NB4 (cell line): ENCODE data around the gene FAM168B.

Experiments used
- DNase-seq: peaks from one replicate; pipeline ENCODE4 v3.0.0; 2010; ENCODE audit warnings: low read depth
- H3K4me3 ChIP-seq: one replicate; pipeline ENCODE4 v1.5.1; 2011; ENCODE audit warnings: mild to moderate bottlenecking, low read depth, low read length, moderate library complexity
- MYC ChIP-seq: IDR thresholded peaks from 2 replicates; pipeline ENCODE4 v1.6.1; 2011; ENCODE audit warnings: low read depth, low read length
- POLR2A ChIP-seq: IDR thresholded peaks from 2 replicates; pipeline ENCODE4 v1.6.1; 2011; ENCODE audit warnings: mild to moderate bottlenecking; ENCODE audit not compliant: insufficient read length; ENCODE audit errors: extremely low read depth
- TF ChIP-seq, protein P1 (sequence below): IDR thresholded peaks from one replicate; pipeline ENCODE4 v1.5.1; 2012; ENCODE audit warnings: low read depth, low read length
- TF ChIP-seq, protein P2 (sequence below): IDR thresholded peaks from 2 replicates; pipeline ENCODE4 v1.6.1; 2011; ENCODE audit warnings: low read depth, low read length

The FAM168B gene

DNA sequence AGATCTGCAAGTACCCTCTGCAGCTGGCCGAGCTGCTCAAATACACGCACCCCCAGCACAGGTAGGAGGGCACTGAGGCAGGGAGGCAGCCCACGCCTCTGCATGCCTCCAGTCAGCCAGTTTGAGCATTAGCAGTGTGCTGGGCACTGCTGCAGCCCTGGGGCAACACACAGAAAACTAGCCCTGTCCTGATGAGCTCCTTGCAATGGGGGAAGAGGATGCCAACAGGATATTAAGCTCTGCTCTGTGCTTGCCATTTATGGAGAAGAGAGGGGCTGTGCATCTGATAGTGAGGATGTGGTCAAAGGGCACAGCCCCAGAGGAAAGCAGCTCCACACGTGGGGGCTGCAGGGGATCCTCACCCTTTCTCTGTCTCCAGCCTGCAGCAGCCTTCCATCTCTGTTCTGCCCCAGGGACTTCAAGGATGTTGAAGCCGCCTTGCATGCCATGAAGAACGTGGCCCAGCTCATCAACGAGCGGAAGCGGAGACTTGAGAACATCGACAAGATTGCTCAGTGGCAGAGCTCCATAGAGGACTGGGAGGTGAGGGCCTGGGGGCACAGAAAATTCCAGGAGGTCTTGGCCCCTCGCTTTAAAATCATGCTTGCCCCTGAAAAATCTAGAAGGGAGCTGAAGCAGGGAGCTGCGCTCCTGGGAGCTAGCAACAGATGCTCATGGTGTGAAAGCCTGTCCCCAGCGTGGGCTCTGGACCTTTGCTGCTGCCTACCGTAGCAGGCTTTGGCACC is 51.7 kb downstream of the FAM168B start:
- DNase-seq: peak; percentile 24
- H3K4me3 ChIP-seq: no peak overlapping the region
- TF ChIP-seq, protein P1, sequence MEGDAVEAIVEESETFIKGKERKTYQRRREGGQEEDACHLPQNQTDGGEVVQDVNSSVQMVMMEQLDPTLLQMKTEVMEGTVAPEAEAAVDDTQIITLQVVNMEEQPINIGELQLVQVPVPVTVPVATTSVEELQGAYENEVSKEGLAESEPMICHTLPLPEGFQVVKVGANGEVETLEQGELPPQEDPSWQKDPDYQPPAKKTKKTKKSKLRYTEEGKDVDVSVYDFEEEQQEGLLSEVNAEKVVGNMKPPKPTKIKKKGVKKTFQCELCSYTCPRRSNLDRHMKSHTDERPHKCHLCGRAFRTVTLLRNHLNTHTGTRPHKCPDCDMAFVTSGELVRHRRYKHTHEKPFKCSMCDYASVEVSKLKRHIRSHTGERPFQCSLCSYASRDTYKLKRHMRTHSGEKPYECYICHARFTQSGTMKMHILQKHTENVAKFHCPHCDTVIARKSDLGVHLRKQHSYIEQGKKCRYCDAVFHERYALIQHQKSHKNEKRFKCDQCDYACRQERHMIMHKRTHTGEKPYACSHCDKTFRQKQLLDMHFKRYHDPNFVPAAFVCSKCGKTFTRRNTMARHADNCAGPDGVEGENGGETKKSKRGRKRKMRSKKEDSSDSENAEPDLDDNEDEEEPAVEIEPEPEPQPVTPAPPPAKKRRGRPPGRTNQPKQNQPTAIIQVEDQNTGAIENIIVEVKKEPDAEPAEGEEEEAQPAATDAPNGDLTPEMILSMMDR: no peak
- TF ChIP-seq, protein P2, sequence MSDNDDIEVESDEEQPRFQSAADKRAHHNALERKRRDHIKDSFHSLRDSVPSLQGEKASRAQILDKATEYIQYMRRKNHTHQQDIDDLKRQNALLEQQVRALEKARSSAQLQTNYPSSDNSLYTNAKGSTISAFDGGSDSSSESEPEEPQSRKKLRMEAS: no peak
- TF ChIP-seq MYC (no peak), POLR2A (no peak)

DNA sequence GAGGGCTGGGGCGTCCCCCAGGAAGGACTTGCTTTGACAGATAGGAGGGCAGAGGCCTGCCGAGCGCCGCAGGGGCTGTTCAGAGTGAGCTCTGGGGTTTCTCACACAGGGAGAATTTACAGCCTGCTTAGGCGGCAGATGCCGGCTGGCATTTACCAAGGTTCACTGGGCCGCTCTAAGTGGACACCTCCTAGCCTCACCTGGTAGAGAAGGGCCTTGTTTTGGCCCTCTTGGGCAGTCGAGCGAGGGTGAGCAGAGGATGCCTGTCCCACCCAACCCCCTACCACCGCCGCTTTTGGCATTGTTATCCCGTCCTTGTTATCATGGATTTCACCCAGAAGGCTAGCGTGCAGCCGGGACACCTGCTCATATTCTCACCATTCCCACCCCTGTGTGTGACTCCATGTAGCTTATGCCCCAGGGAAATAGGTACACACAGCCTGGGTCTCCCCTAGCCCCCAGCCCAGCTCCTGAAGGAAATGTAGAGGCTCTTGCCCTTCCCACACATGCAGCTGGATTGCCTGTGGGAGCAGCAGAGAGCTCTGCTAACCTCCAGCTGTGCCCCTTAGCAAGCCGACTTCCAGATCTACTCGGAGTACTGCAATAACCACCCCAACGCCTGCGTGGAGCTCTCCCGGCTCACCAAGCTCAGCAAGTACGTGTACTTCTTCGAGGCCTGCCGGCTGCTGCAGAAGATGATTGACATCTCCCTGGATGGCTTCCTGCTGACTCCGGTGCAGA is 52.4 kb downstream of the FAM168B start:
- no peak overlapping the region for H3K4me3 ChIP-seq
- peak; percentile 27 for DNase-seq
- no peak for TF ChIP-seq MYC
- TF ChIP-seq, protein P1: no peak
- TF ChIP-seq POLR2A: no peak
- TF ChIP-seq, protein P2: no peak

DNA sequence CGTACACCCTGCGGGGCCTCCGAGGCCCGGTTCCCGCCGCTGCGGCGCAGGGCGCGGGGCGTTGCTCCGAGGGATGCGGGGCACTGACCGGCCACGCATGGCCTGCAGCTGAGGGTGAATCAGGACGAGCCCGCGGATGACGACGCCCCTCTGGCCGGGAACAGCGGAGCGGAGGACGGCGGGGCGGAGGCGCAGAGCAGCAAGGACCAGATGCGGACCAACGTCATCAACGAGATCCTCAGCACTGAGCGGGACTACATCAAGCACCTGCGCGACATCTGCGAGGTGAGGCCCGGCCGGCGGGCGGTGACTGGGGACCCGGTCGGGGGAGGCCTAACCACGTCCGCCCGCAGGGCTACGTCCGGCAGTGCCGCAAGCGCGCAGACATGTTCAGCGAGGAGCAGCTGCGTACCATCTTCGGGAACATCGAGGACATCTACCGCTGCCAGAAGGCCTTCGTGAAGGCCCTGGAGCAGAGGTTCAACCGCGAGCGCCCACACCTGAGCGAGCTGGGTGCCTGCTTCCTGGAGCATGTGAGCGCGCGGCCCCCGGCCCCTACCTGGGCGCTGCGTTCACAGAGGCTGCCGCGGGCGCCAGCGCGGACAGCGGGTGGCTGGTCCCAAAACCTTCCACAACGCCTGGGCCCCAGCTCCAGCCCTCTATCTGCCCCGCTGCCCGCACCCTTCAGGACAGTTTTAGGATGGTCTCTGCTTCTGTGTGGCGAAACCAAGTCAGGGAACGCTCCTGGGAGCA is 53.2 kb downstream of the FAM168B start:
- no peak for TF ChIP-seq POLR2A
- TF ChIP-seq, protein P1: no peak
- TF ChIP-seq MYC: no peak
- no peak overlapping the region for H3K4me3 ChIP-seq

DNA sequence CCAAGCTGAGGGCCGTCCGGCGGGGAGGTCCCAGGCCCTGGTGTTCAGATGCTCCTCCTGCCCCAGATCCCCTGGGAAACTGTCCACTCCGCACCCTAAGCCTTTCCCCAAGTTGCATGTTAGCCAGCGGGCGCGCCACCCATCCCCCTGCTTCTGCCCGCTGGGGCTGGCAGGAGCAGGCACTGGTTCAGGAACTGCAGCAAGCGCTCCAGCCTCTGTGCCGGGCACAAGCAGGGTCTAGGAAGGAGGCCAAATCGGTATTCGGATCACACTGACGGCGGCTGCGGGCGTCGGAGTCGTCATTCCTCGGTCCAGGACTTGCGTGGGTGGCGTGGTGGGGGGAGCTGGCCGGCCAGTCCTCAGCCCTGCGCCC is 53.7 kb downstream of the FAM168B start:
- DNase-seq: no peak
- TF ChIP-seq, protein P1: no peak
- no peak overlapping the region for H3K4me3 ChIP-seq

More for the DNA sequence above, 53.2 kb downstream of the FAM168B start:
- DNase-seq: no peak

DNA sequence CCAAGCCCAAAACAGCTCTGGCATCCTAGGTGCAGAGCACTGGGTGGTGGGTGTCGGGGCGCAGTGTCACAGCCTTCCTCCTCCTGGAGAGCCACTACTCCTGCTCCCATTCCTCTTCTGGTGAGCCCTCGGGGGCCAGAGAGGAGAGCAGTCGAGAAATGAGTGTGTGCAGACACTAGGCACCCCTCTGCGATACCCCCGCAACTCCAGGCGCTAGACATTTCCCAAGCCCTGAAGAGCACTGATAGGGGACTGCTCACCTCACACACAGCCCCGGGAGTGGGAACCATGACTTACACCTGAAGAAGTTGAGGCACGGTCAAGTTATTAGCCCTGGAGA is 54.2 kb downstream of the FAM168B start:
- DNase-seq: no peak
- TF ChIP-seq, protein P2: no peak
- TF ChIP-seq, protein P1: no peak
- TF ChIP-seq POLR2A: no peak
- TF ChIP-seq MYC: no peak

More for the DNA sequence above, 54.2 kb downstream of the FAM168B start:
- H3K4me3 ChIP-seq: no peak overlapping the region
